B cell (primary cell): ENCODE measurements around the gene SPATA32. TPM values are rescaled to one million over a fixed set of nuclear protein-coding genes. Genes with fewer than 3 reads are reported as not detected.
A peak's percentile ranks its signal among the peaks of the same experiment; 100 is the strongest.

Experiments used
- ATAC-seq: fragments of 200-7000 bp; cut with Tn5 transposase; one replicate; pipeline ENCODE4 v1.10.0; 2021; ENCODE audit warnings: low read depth, mild to moderate bottlenecking, moderate number of reproducible peaks, moderate library complexity
- CTCF ChIA-PET: fragments of 350-600 bp; sonication (Branson Sonifier 250); formaldehyde crosslinking; loops from one replicate; lab custom pipeline; 2021; ENCODE audit warnings: antibody characterized with exemption, inconsistent platforms; lab: Charles Lee
- POLR2A ChIA-PET: fragments of 350-600 bp; sonication (Branson Sonifier 250); formaldehyde crosslinking; loops from one replicate; lab custom pipeline; 2021; ENCODE audit warnings: antibody characterized with exemption; lab: Charles Lee
- DNase-seq: peaks from one replicate; pipeline ENCODE4 v3.0.0; 2013
- H2AFZ ChIP-seq: 2 replicates; pipeline ENCODE4 v1.6.1; 2012; ENCODE audit warnings: mild to moderate bottlenecking, low read depth, low read length; ENCODE audit not compliant: insufficient read depth, poor library complexity, severe bottlenecking
- H3K27ac ChIP-seq, 2 donors: 1 replicate in 1 of 2; 2 replicates in 1 of 2; pipeline ENCODE4 v1.5.1; 2012 to 2013; ENCODE audit warnings: low read length in 2 of 2, mild to moderate bottlenecking in 2 of 2, moderate library complexity in 1 of 2
- H3K27me3 ChIP-seq, 4 experiments: fragments of 200-600 bp in 1 of 4; sonication (generic) in 1 of 4; replicated peaks in 1 of 4; 1 replicate in 2 of 4; 2 replicates in 2 of 4; pipeline versions ENCODE4 v1.6.1 to v1.7.0; 2013 to 2016; ENCODE audit warnings: low read length in 3 of 4, mild to moderate bottlenecking in 2 of 4, mixed read lengths in 1 of 4, moderate library complexity in 1 of 4; ENCODE audit not compliant: insufficient read depth in 4 of 4, control insufficient read depth in 3 of 4; ENCODE audit errors: control extremely low read depth in 1 of 4
- H3K36me3 ChIP-seq, 2 experiments: replicated peaks in 1 of 2; 1 replicate in 1 of 2; 2 replicates in 1 of 2; pipeline versions ENCODE4 v1.6.1 to v1.7.1; 2013; ENCODE audit warnings: low read length in 1 of 2; ENCODE audit not compliant: insufficient read depth in 2 of 2, control insufficient read depth in 1 of 2; ENCODE audit errors: control extremely low read depth in 1 of 2, extremely low read depth in 1 of 2
- H3K4me1 ChIP-seq, 2 donors: fragments of 200-600 bp in 1 of 2; sonication (generic) in 1 of 2; 1 replicate in 1 of 2; 2 replicates in 1 of 2; pipeline versions ENCODE4 v1.5.1 to v1.6.1; 2013 to 2017; ENCODE audit warnings: low read length in 2 of 2; ENCODE audit not compliant: control insufficient read depth in 2 of 2, insufficient read depth in 2 of 2
- H3K4me2 ChIP-seq: replicated peaks from 2 replicates; pipeline ENCODE3; 2012; ENCODE audit warnings: mild to moderate bottlenecking, low read depth, low read length; ENCODE audit not compliant: poor library complexity, severe bottlenecking
- H3K4me3 ChIP-seq, 5 experiments: fragments of 200-600 bp in 1 of 5; sonication (generic) in 1 of 5; 1 replicate in 3 of 5; 2 replicates in 2 of 5; pipeline versions ENCODE4 v1.5.1 to v1.7.0; 2011 to 2016; ENCODE audit warnings: low read length in 4 of 5, mild to moderate bottlenecking in 4 of 5, low read depth in 2 of 5, control low read depth in 1 of 5, moderate library complexity in 1 of 5; ENCODE audit not compliant: insufficient read depth in 1 of 5; ENCODE audit errors: control extremely low read depth in 1 of 5, extremely low read depth in 1 of 5
- H3K79me2 ChIP-seq: fragments of 200-600 bp; sonication (generic); one replicate; pipeline ENCODE4 v1.6.0; 2016; ENCODE audit warnings: low read length; ENCODE audit not compliant: control insufficient read depth, insufficient read depth
- H3K9ac ChIP-seq: fragments of 200-600 bp; sonication (generic); 2 replicates; pipeline ENCODE4 v1.6.1; 2017; ENCODE audit warnings: mild to moderate bottlenecking, low read length, moderate library complexity
- H3K9me3 ChIP-seq, 3 donors: one replicate each; pipeline versions ENCODE4 v1.6.1 to v1.7.1; 2013; ENCODE audit warnings: low read length in 2 of 3; ENCODE audit not compliant: control insufficient read depth in 2 of 3, insufficient read depth in 1 of 3; ENCODE audit errors: control extremely low read depth in 1 of 3
- H4K20me1 ChIP-seq: 2 replicates; pipeline ENCODE4 v1.6.0; 2012; ENCODE audit warnings: mild to moderate bottlenecking, low read length; ENCODE audit not compliant: insufficient read depth, control insufficient read depth, poor library complexity, severe bottlenecking
- H3K27ac Mint-ChIP-seq: one replicate; pipeline ENCODE4 v1.8.0; 2021; ENCODE audit warnings: mixed read lengths
- H3K27me3 Mint-ChIP-seq: one replicate; pipeline ENCODE4 v1.8.0; 2021; ENCODE audit warnings: mixed read lengths
- H3K4me1 Mint-ChIP-seq: one replicate; pipeline ENCODE4 v1.8.0; 2021; ENCODE audit warnings: mixed read lengths
- H3K4me3 Mint-ChIP-seq: one replicate; pipeline ENCODE4 v1.8.0; 2021; ENCODE audit warnings: mixed read lengths
- H3K9me3 Mint-ChIP-seq: one replicate; pipeline ENCODE4 v1.8.0; 2022; ENCODE audit warnings: mixed read lengths; ENCODE audit not compliant: insufficient read depth
- EZH2 ChIP-seq: IDR thresholded peaks from 2 replicates; pipeline ENCODE4 v1.6.1; 2012; ENCODE audit warnings: borderline replicate concordance, low read depth, mild to moderate bottlenecking, moderate library complexity, low read length; ENCODE audit not compliant: insufficient read depth, poor library complexity, severe bottlenecking
- WGBS: methylation state at CpG from one replicate; pipeline ENCODE4 v1.1.5; 2013; ENCODE audit warnings: missing lambda C conversion rate; ENCODE audit not compliant: insufficient coverage; 5-methylcytosine and 5-hydroxymethylcytosine counted together
- intact Hi-C: fragments of 100-400 bp; cut with micrococcal nuclease; formaldehyde crosslinking; loops from one replicate; pipeline ENCODE4 v1.10.0; 2022
- polyA plus RNA-seq: library from polyadenylated mRNA; depleted of rRNA; stranded (reverse); fragments of >200 nt; gene quantifications from 2 replicates; pipeline ENCODE4 v1.2.3, GENCODE V29; 2012
- total RNA-seq, 2 donors: library from RNA; stranded (reverse); fragments of 120-200 nt in 1 of 2; gene quantifications; 1 replicate in 1 of 2; 2 replicates in 1 of 2; pipeline versions ENCODE4 v1.2.3 to v1.2.4, GENCODE V29; 2013 to 2022
- TF ChIP-seq, protein P1 (sequence below): fragments of 200-600 bp; IDR thresholded peaks from one replicate; pipeline ENCODE4 v1.8.0; 2022; ENCODE audit warnings: antibody characterized with exemption, mild to moderate bottlenecking

SPATA32 gene
- total and polyA plus RNA-seq, 2 donors (not counting 1 experiment from before 2014, with no cell fraction given): 0.12 to 0.52 TPM

DNA sequence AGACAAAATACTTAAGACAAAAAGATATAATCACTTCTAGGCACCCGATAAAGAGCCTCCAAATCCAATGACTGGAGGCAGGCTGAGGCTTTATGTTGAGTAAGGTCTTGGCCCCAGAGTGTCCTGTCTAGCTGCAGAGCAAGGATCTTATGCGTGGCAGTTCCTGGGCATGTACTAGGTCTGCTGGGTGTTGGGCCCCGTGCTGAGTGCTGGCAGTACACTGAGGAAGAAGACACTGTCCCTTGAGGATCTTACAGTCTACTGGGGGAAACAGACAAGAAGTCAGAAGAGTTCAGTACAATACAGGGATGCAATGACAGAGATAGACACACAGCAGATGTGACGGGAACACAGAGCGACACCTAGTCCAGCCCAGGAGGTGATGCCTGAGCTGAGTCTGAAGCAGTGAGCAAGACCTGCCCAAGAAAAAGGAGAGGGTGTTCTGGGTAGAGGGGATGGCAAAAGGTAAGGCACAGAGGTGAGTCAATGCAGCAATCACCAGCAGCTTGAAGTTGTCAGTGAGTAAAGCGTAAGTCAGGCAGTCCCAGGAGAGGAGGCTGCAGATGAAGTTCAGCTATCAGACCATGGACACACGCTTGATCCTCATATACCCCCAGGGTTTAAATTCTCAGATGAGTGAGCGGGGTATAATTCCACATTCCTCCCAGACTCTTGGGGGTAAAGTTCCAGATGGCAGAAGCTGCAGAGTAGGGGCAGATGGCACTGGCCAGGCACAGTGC is 36.8 kb upstream of the SPATA32 start:
- Histone ChIP-seq H3K4me3 (no peak overlapping the region), H3K36me3 (peaks cover 0 to 17% of the 10 kb centered on the region in 2 experiments), H4K20me1 (peaks cover 60% of the 10 kb centered on the region), H2AFZ (no peak overlapping the region), H3K9ac (peak overlapping the region; percentile 3), H3K27ac (peak overlapping the region in 1 of 2 donors; percentile 25), H3K79me2 (peaks cover 94% of the 10 kb centered on the region), H3K4me1 (peaks cover 94 to 96% of the 10 kb centered on the region in 2 donors), H3K9me3 (peaks cover 0 to 6% (median 0%) of the 10 kb centered on the region in 3 donors), H3K4me2 (peak overlapping the region; percentile 39), H3K27me3 (no peaks in the 10 kb centered on the region)
- peak overlapping the region; percentile 48 for H3K4me3 Mint-ChIP-seq
- WGBS: 50% methylated on average over 4 of the region's 8 CpGs
- H3K4me1 Mint-ChIP-seq: peaks cover 89% of the 10 kb centered on the region
- DNase-seq (no peak), ATAC-seq (no peak)
- POLR2A ChIA-PET: interaction anchor here (1.3 kb wide), 1 partner anchor 18 kb away, joined by 4 read pairs; the partner anchor contains the start of gene MAP3K14
- H3K9me3 Mint-ChIP-seq: no peaks in the 10 kb centered on the region
- intact Hi-C loops: loop anchor here (5.0 kb wide), 1 partner anchor 89 kb away; no protein-coding TSS in a partner anchor
- peak overlapping the region; percentile 88 for H3K27ac Mint-ChIP-seq
- H3K27me3 Mint-ChIP-seq: no peaks in the 10 kb centered on the region
- CTCF ChIA-PET: interaction anchor here (0.9 to 5.5 kb wide), 7 partner anchors 13 to 86 kb away, joined by 4 to 38 read pairs (median 10); partner anchors contain the start of gene MAP3K14
- no peak for TF ChIP-seq EZH2

- Histone ChIP-seq H3K27ac (peak overlapping the region; percentile 32 to 64), H3K4me1 (peaks cover 93 to 96% of the 10 kb centered on the region in 2 donors), H3K27me3 (no peaks in the 10 kb centered on the region), H3K4me2 (peak overlapping the region; percentile 58), H3K36me3 (peaks cover 3 to 28% of the 10 kb centered on the region in 2 experiments), H3K9me3 (peaks cover 0 to 6% (median 0%) of the 10 kb centered on the region in 3 donors), H3K4me3 (no peak overlapping the region), H3K9ac (no peak overlapping the region), H3K79me2 (peaks cover 95% of the 10 kb centered on the region), H2AFZ (no peak overlapping the region), H4K20me1 (peaks cover 75% of the 10 kb centered on the region)
- Mint-ChIP-seq H3K9me3 (no peaks in the 10 kb centered on the region), H3K4me3 (peak overlapping the region; percentile 69), H3K27ac (peak overlapping the region; percentile 91), H3K4me1 (peaks cover 92% of the 10 kb centered on the region), H3K27me3 (no peaks in the 10 kb centered on the region)
- ATAC-seq: no peak
- WGBS: no CpG with 5 or more reads among the region's 1 CpG
- POLR2A ChIA-PET: interaction anchor here (1.0 to 2.0 kb wide), 4 partner anchors 9 to 20 kb away, joined by 4 to 16 read pairs (median 11); partner anchors contain the start of gene MAP3K14
- intact Hi-C loops: loop anchor here (1.0 to 5.0 kb wide), 3 partner anchors 11 to 91 kb away; partner anchors contain the start of gene MAP3K14
- DNase-seq: no peak
- CTCF ChIA-PET: interaction anchor here (0.6 to 5.4 kb wide), 5 partner anchors 16 to 93 kb away, joined by 3 to 44 read pairs (median 14); partner anchors contain the start of gene MAP3K14
- TF ChIP-seq EZH2: no peak
- TF ChIP-seq, protein P1, sequence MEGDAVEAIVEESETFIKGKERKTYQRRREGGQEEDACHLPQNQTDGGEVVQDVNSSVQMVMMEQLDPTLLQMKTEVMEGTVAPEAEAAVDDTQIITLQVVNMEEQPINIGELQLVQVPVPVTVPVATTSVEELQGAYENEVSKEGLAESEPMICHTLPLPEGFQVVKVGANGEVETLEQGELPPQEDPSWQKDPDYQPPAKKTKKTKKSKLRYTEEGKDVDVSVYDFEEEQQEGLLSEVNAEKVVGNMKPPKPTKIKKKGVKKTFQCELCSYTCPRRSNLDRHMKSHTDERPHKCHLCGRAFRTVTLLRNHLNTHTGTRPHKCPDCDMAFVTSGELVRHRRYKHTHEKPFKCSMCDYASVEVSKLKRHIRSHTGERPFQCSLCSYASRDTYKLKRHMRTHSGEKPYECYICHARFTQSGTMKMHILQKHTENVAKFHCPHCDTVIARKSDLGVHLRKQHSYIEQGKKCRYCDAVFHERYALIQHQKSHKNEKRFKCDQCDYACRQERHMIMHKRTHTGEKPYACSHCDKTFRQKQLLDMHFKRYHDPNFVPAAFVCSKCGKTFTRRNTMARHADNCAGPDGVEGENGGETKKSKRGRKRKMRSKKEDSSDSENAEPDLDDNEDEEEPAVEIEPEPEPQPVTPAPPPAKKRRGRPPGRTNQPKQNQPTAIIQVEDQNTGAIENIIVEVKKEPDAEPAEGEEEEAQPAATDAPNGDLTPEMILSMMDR: no peak
Measured at GRCh38 chr17:45296833-45297124, 34.9 kb upstream of the SPATA32 start.
